HepG2 (cell line): ENCODE data around the gene CTNNA2.

Source experiments
- ELF4 ChIP-seq: sonication (generic); formaldehyde crosslinking; IDR thresholded peaks from 2 replicates; pipeline ENCODE4 v1.5.0; 2020; ENCODE audit warnings: missing genetic modification reagents, mild to moderate bottlenecking, moderate library complexity, borderline replicate concordance
- NFE2 ChIP-seq: sonication (generic); formaldehyde crosslinking; IDR thresholded peaks from 2 replicates; pipeline ENCODE4 v1.4.0; 2020; ENCODE audit warnings: missing genetic modification reagents
- PHF8 ChIP-seq: sonication (generic); formaldehyde crosslinking; IDR thresholded peaks from 2 replicates; pipeline ENCODE4 v1.5.0; 2020; ENCODE audit warnings: missing genetic modification reagents
- PRPF4 ChIP-seq: fragments of 200-400 bp; formaldehyde crosslinking; IDR thresholded peaks from 2 replicates; pipeline ENCODE4 v1.6.1; 2016; ENCODE audit warnings: low read length, low read depth; ENCODE audit not compliant: poor library complexity, severe bottlenecking
- ZNF224 ChIP-seq: sonication (generic); formaldehyde crosslinking; IDR thresholded peaks from 2 replicates; pipeline ENCODE4 v1.5.0; 2020; ENCODE audit warnings: mild to moderate bottlenecking, missing genetic modification reagents
- ZNF343 ChIP-seq: sonication (generic); formaldehyde crosslinking; IDR thresholded peaks from 2 replicates; pipeline ENCODE4 v1.4.0; 2020; ENCODE audit warnings: mild to moderate bottlenecking, missing genetic modification reagents
- ZNF558 ChIP-seq: sonication (generic); formaldehyde crosslinking; IDR thresholded peaks from 2 replicates; pipeline ENCODE4 v1.9.0; 2022; ENCODE audit warnings: mild to moderate bottlenecking, missing genetic modification reagents, borderline replicate concordance
- TF ChIP-seq, protein P1 (sequence below): sonication (generic); formaldehyde crosslinking; IDR thresholded peaks from 2 replicates; pipeline ENCODE4 v1.4.0; 2020; ENCODE audit warnings: missing genetic modification reagents, borderline replicate concordance
- TF ChIP-seq, protein P2 (sequence below): sonication (generic); formaldehyde crosslinking; IDR thresholded peaks from 2 replicates; pipeline ENCODE4 v1.8.0; 2022; ENCODE audit warnings: mild to moderate bottlenecking, missing genetic modification reagents
- TF ChIP-seq, protein P3 (sequence below): sonication (generic); formaldehyde crosslinking; conservative IDR thresholded peaks from 2 replicates; pipeline ENCODE4 v1.4.0; 2020; ENCODE audit warnings: missing genetic modification reagents

DNA sequence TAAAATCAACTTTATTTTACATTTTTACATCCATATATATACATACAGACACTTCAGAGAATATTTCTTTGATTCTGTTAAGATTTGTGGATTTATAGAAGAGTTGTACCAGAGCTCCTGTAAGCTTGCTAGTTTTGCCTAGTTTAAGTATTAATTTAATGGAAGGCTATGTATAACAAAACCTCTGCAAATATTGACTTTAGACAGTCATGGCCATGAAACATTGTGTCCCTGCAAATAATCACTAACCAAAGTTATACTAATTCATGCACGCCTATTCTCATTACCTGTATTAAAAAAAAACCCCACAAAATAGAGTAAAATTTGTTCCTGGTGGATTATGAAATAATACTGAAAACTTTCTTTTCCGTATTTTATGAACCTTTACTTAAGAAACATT lies 379.3 kb downstream of the CTNNA2 start:
- no peak for TF ChIP-seq PRPF4
- no peak for TF ChIP-seq ZNF558
- TF ChIP-seq, protein P1, sequence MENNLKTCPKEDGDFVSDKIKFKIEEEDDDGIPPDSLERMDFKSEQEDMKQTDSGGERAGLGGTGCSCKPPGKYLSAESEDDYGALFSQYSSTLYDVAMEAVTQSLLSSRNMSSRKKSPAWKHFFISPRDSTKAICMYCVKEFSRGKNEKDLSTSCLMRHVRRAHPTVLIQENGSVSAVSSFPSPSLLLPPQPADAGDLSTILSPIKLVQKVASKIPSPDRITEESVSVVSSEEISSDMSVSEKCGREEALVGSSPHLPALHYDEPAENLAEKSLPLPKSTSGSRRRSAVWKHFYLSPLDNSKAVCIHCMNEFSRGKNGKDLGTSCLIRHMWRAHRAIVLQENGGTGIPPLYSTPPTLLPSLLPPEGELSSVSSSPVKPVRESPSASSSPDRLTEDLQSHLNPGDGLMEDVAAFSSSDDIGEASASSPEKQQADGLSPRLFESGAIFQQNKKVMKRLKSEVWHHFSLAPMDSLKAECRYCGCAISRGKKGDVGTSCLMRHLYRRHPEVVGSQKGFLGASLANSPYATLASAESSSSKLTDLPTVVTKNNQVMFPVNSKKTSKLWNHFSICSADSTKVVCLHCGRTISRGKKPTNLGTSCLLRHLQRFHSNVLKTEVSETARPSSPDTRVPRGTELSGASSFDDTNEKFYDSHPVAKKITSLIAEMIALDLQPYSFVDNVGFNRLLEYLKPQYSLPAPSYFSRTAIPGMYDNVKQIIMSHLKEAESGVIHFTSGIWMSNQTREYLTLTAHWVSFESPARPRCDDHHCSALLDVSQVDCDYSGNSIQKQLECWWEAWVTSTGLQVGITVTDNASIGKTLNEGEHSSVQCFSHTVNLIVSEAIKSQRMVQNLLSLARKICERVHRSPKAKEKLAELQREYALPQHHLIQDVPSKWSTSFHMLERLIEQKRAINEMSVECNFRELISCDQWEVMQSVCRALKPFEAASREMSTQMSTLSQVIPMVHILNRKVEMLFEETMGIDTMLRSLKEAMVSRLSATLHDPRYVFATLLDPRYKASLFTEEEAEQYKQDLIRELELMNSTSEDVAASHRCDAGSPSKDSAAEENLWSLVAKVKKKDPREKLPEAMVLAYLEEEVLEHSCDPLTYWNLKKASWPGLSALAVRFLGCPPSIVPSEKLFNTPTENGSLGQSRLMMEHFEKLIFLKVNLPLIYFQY (CRISPR knock-in tag) = no peak
- TF ChIP-seq NFE2 (CRISPR knock-in tag) = no peak
- no peak for TF ChIP-seq ELF4 (CRISPR knock-in tag)
- TF ChIP-seq, protein P2, sequence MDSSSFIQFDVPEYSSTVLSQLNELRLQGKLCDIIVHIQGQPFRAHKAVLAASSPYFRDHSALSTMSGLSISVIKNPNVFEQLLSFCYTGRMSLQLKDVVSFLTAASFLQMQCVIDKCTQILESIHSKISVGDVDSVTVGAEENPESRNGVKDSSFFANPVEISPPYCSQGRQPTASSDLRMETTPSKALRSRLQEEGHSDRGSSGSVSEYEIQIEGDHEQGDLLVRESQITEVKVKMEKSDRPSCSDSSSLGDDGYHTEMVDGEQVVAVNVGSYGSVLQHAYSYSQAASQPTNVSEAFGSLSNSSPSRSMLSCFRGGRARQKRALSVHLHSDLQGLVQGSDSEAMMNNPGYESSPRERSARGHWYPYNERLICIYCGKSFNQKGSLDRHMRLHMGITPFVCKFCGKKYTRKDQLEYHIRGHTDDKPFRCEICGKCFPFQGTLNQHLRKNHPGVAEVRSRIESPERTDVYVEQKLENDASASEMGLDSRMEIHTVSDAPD (CRISPR knock-in tag) = no peak
- no peak for TF ChIP-seq ZNF224
- TF ChIP-seq ZNF343 (CRISPR knock-in tag) = no peak
- TF ChIP-seq, protein P3, sequence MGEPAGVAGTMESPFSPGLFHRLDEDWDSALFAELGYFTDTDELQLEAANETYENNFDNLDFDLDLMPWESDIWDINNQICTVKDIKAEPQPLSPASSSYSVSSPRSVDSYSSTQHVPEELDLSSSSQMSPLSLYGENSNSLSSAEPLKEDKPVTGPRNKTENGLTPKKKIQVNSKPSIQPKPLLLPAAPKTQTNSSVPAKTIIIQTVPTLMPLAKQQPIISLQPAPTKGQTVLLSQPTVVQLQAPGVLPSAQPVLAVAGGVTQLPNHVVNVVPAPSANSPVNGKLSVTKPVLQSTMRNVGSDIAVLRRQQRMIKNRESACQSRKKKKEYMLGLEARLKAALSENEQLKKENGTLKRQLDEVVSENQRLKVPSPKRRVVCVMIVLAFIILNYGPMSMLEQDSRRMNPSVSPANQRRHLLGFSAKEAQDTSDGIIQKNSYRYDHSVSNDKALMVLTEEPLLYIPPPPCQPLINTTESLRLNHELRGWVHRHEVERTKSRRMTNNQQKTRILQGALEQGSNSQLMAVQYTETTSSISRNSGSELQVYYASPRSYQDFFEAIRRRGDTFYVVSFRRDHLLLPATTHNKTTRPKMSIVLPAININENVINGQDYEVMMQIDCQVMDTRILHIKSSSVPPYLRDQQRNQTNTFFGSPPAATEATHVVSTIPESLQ (CRISPR knock-in tag) = no peak
- TF ChIP-seq PHF8 (CRISPR knock-in tag) = no peak
